H1 (cell line): ENCODE results near the gene LY6G6C. TPM values are rescaled to one million over a fixed set of nuclear protein-coding genes. Genes with fewer than 3 reads are reported as not detected.

ENCODE experiments used
- polyA plus RNA-seq, 7 experiments: library from polyadenylated mRNA; depleted of rRNA in 3 of 7; stranded (reverse) in 5 of 7; unstranded in 2 of 7; fragments of >200 nt in 5 of 7; fragments of 200-250 nt in 2 of 7; gene quantifications; 1 replicate in 5 of 7; 2 replicates in 1 of 7; 4 replicates in 1 of 7; pipeline versions ENCODE4 v1.2.1 to v1.2.3, GENCODE V29; 2011 to 2013; ENCODE audit warnings: missing spikeins in 2 of 7, mixed read lengths in 2 of 7
- total RNA-seq: library from RNA; stranded (reverse); fragmentation: NEBNext Ultra II Directional; extraction: Animal tissue kit (Norgen Biotek cat#: 25700); gene quantifications from 2 replicates; pipeline ENCODE4 v1.2.1, GENCODE V29; 2021
- TF ChIP-seq, protein P1 (sequence below): IDR thresholded peaks from 2 replicates; pipeline ENCODE4 v1.6.1; 2012; ENCODE audit warnings: low read length, inconsistent platforms

LY6G6C gene
- total and polyA plus RNA-seq, 2 of the 8 experiments (the other 6 are each of a cell fraction or from before 2014, with no cell fraction given): 0.23 TPM; not detected in 1

GRCh38 chr6:31691078-31691463 is 30.5 kb downstream of the LY6G6C start (continued):
- TF ChIP-seq, protein P1, sequence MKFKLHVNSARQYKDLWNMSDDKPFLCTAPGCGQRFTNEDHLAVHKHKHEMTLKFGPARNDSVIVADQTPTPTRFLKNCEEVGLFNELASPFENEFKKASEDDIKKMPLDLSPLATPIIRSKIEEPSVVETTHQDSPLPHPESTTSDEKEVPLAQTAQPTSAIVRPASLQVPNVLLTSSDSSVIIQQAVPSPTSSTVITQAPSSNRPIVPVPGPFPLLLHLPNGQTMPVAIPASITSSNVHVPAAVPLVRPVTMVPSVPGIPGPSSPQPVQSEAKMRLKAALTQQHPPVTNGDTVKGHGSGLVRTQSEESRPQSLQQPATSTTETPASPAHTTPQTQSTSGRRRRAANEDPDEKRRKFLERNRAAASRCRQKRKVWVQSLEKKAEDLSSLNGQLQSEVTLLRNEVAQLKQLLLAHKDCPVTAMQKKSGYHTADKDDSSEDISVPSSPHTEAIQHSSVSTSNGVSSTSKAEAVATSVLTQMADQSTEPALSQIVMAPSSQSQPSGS: no peak
- TF ChIP-seq, all 59 proteins: peak for 0
